ENCODE results near the gene GUCD1.
A peak's percentile ranks its signal among the peaks of the same experiment; 100 is the strongest.
"Not testable (repeated sequence)": the region's sequence is repeated elsewhere in the genome, so short reads cannot be mapped to it uniquely, and the experiment has no call there.

The GUCD1 gene

GRCh38 chr22:24563246-24563645, 8.3 kb upstream of the GUCD1 start:
- DNase-seq = no peak

- DNase-seq = no peak
Measured at GRCh38 chr22:24559471-24559870, 4.5 kb upstream of the GUCD1 start.

- peak; percentile 93 for DNase-seq
Measured at GRCh38 chr22:24555165-24556039, 464 bp upstream of the GUCD1 start, which contains the start of gene SNRPD3. Gene SNRPD3 (plus strand): TSS chr22:24555999. CDS start chr22:24557675, 1,676 bp downstream.

GRCh38 chr22:24553597-24554312, 1.2 kb downstream of the GUCD1 start:
- DNase-seq = no peak

GRCh38 chr22:24552503-24553286, 2.2 kb downstream of the GUCD1 start:
- not testable (repeated sequence) for DNase-seq

- DNase-seq = no peak
Measured at GRCh38 chr22:24550902-24551435, 4.0 kb downstream of the GUCD1 start.

- DNase-seq = no peak
Measured at GRCh38 chr22:24550028-24550901, 4.7 kb downstream of the GUCD1 start.

GRCh38 chr22:24548812-24549211, 6.1 kb downstream of the GUCD1 start:
- DNase-seq = no peak

- no peak for DNase-seq
Measured at GRCh38 chr22:24543679-24544243, 11.2 kb downstream of the GUCD1 start.

GRCh38 chr22:24543185-24543601, 11.7 kb downstream of the GUCD1 start:
- no peak for DNase-seq

- no peak for DNase-seq
Measured at GRCh38 chr22:24542641-24543040, 12.3 kb downstream of the GUCD1 start.

GRCh38 chr22:24541681-24542515, 13.0 kb downstream of the GUCD1 start:
- DNase-seq = no peak

- DNase-seq = no peak
Measured at GRCh38 chr22:24540470-24540869, 14.5 kb downstream of the GUCD1 start.

GRCh38 chr22:24536089-24536488, 18.8 kb downstream of the GUCD1 start:
- DNase-seq = no peak

- DNase-seq = no peak
Measured at GRCh38 chr22:24535348-24535747, 19.6 kb downstream of the GUCD1 start.

GRCh38 chr22:24532075-24532474, 22.9 kb downstream of the GUCD1 start:
- DNase-seq = no peak

GRCh38 chr22:24530968-24531367, 24.0 kb downstream of the GUCD1 start:
- not testable (repeated sequence) for DNase-seq

GRCh38 chr22:24529898-24530297, 25.0 kb downstream of the GUCD1 start:
- no peak for DNase-seq

GRCh38 chr22:24526191-24526590, 28.7 kb downstream of the GUCD1 start:
- DNase-seq = no peak

- DNase-seq = no peak
Measured at GRCh38 chr22:24525416-24526037, 29.4 kb downstream of the GUCD1 start.
